A673 (cell line): ENCODE data around the gene TGIF1.

Experiments
- CTCF ChIP-seq: fragments of 300-800, 200-600 bp; sonication (generic); conservative IDR thresholded peaks from 2 replicates; pipeline ENCODE4 v1.5.1; 2017; ENCODE audit warnings: low read depth, mild to moderate bottlenecking, antibody characterized with exemption, low read length, moderate library complexity, mixed read lengths
- EZH2 ChIP-seq: fragments of 200-600 bp; sonication (generic); IDR thresholded peaks from 2 replicates; pipeline ENCODE4 v1.6.1; 2017; ENCODE audit warnings: borderline replicate concordance, low read depth, mild to moderate bottlenecking, mixed read lengths, antibody characterized with exemption, low read length; ENCODE audit not compliant: poor library complexity, severe bottlenecking

GRCh38 chr18:3427944-3428343, 22.0 kb upstream of the TGIF1 start:
- TF ChIP-seq CTCF (no peak), EZH2 (no peak)
